IMR-90 (cell line): ENCODE measurements around the gene NCOA3. TPM values are rescaled to one million over a fixed set of nuclear protein-coding genes. Genes with fewer than 3 reads are reported as not detected.

Experiments
- ATAC-seq: fragments of 200-7000 bp; cut with Tn5 transposase; 2 replicates; pipeline ENCODE4 v1.9.1; 2020; ENCODE audit warnings: low read depth, mild to moderate bottlenecking, moderate library complexity
- BruUV-seq: library from RNA; stranded (reverse); fragments of 400-500 nt; replicated peaks from 2 replicates; lab custom pipeline; 2021; lab: Mats Ljungman, UMichigan
- CTCF ChIA-PET: fragments of 300-600 bp; formaldehyde crosslinking; extraction: SDS; loops from one replicate; lab custom pipeline; 2021; ENCODE audit warnings: antibody characterized with exemption; lab: Yijun Ruan, JAX
- POLR2A ChIA-PET: fragments of 300-600 bp; sonication (Branson Sonifier 250); formaldehyde crosslinking; loops from one replicate; lab custom pipeline; 2022; ENCODE audit warnings: antibody characterized with exemption; ENCODE audit not compliant: unreplicated experiment; lab: Charles Lee
- DNase-seq: peaks from one replicate; pipeline ENCODE4 v3.0.0; 2013
- H2AFZ ChIP-seq: replicated peaks from 2 replicates; pipeline ENCODE3; 2013; ENCODE audit warnings: low read length, mild to moderate bottlenecking; ENCODE audit not compliant: poor library complexity
- H2AK5ac ChIP-seq: 2 replicates; pipeline ENCODE4 v1.6.1; 2013; ENCODE audit warnings: low read depth, low read length, inconsistent platforms
- H2AK9ac ChIP-seq: replicated peaks from 2 replicates; pipeline ENCODE3; 2013; ENCODE audit warnings: mild to moderate bottlenecking, low read depth, low read length, moderate library complexity; ENCODE audit not compliant: poor library complexity
- H2BK120ac ChIP-seq: 2 replicates; pipeline ENCODE4 v1.6.1; 2013; ENCODE audit warnings: low read depth, low read length, inconsistent platforms
- H2BK15ac ChIP-seq: 3 replicates; pipeline ENCODE4 v1.6.1; 2013; ENCODE audit warnings: low read depth, low read length, inconsistent platforms
- H2BK20ac ChIP-seq: 2 replicates; pipeline ENCODE4 v1.6.1; 2013; ENCODE audit warnings: low read depth, mild to moderate bottlenecking, inconsistent platforms, low read length, moderate library complexity
- H2BK5ac ChIP-seq: 2 replicates; pipeline ENCODE4 v1.6.1; 2013; ENCODE audit warnings: mild to moderate bottlenecking, low read depth, low read length, inconsistent platforms; ENCODE audit not compliant: poor library complexity, severe bottlenecking
- H3K14ac ChIP-seq: replicated peaks from 2 replicates; pipeline ENCODE4 v1.6.1; 2013; ENCODE audit warnings: low read depth, low read length, inconsistent platforms
- H3K18ac ChIP-seq: 2 replicates; pipeline ENCODE4 v1.6.1; 2013; ENCODE audit warnings: low read depth, low read length, control low read depth
- H3K23ac ChIP-seq: 2 replicates; pipeline ENCODE4 v1.6.1; 2013; ENCODE audit warnings: low read depth, low read length, inconsistent platforms
- H3K27ac ChIP-seq: 2 replicates; pipeline ENCODE4 v1.5.1; 2013; ENCODE audit warnings: mild to moderate bottlenecking, control low read depth, low read length; ENCODE audit not compliant: insufficient read depth
- H3K27me3 ChIP-seq: 2 replicates; pipeline ENCODE4 v1.6.1; 2013; ENCODE audit warnings: low read length; ENCODE audit not compliant: control insufficient read depth, insufficient read depth
- H3K36me3 ChIP-seq: 2 replicates; pipeline ENCODE4 v1.6.1; 2013; ENCODE audit warnings: low read length, mixed read lengths; ENCODE audit not compliant: control insufficient read depth, insufficient read depth
- H3K4ac ChIP-seq: 2 replicates; pipeline ENCODE4 v1.6.1; 2013; ENCODE audit warnings: low read depth, low read length, inconsistent platforms
- H3K4me1 ChIP-seq: 2 replicates; pipeline ENCODE4 v1.6.1; 2013; ENCODE audit warnings: low read length, mixed read lengths; ENCODE audit not compliant: control insufficient read depth, insufficient read depth
- H3K4me2 ChIP-seq: 2 replicates; pipeline ENCODE4 v1.6.1; 2013; ENCODE audit warnings: low read depth, mild to moderate bottlenecking, control low read depth, low read length, moderate library complexity
- H3K4me3 ChIP-seq: 2 replicates; pipeline ENCODE4 v1.5.1; 2013; ENCODE audit warnings: low read depth, mild to moderate bottlenecking, control low read depth, low read length, moderate library complexity; ENCODE audit not compliant: insufficient read depth
- H3K56ac ChIP-seq: 2 replicates; pipeline ENCODE4 v1.6.1; 2013; ENCODE audit warnings: low read length, inconsistent platforms; ENCODE audit not compliant: insufficient read depth; ENCODE audit errors: extremely low read depth
- H3K79me1 ChIP-seq, 2 experiments: 2 replicates each; pipeline ENCODE4 v1.6.1; 2013; ENCODE audit warnings: low read length in 2 of 2, inconsistent platforms in 1 of 2, low read depth in 1 of 2
- H3K9ac ChIP-seq: 2 replicates; pipeline ENCODE4 v1.6.1; 2013; ENCODE audit warnings: low read depth, low read length, control low read depth
- H3K9me1 ChIP-seq: 2 replicates; pipeline ENCODE4 v1.6.1; 2013; ENCODE audit warnings: low read length, inconsistent platforms; ENCODE audit not compliant: insufficient read depth
- H3K9me3 ChIP-seq: 2 replicates; pipeline ENCODE4 v1.6.1; 2013; ENCODE audit warnings: low read length; ENCODE audit not compliant: control insufficient read depth, insufficient read depth
- H4K20me1 ChIP-seq: 2 replicates; pipeline ENCODE4 v1.6.1; 2013; ENCODE audit warnings: low read length, inconsistent platforms; ENCODE audit not compliant: insufficient read depth
- H4K5ac ChIP-seq: 2 replicates; pipeline ENCODE4 v1.6.1; 2013; ENCODE audit warnings: mild to moderate bottlenecking, low read depth, low read length, control low read depth
- H4K8ac ChIP-seq, 2 experiments: 2 replicates each; pipeline ENCODE4 v1.6.1; 2013; ENCODE audit warnings: low read depth in 2 of 2, low read length in 2 of 2, control low read depth in 1 of 2, inconsistent platforms in 1 of 2
- H4K91ac ChIP-seq: 2 replicates; pipeline ENCODE4 v1.6.1; 2013; ENCODE audit warnings: low read depth, low read length, inconsistent platforms; ENCODE audit not compliant: insufficient read depth
- BHLHE40 ChIP-seq: fragments of 150-350 bp; IDR thresholded peaks from 2 replicates; pipeline ENCODE4 v1.6.1; 2016; ENCODE audit warnings: mild to moderate bottlenecking, low read depth, low read length
- CEBPB ChIP-seq: IDR thresholded peaks from 2 replicates; pipeline ENCODE4 v1.6.1; 2012; ENCODE audit warnings: low read depth, low read length, improper control_type of control experiment
- MAFK ChIP-seq: IDR thresholded peaks from 2 replicates; pipeline ENCODE4 v1.6.1; 2012; ENCODE audit warnings: low read depth, low read length, improper control_type of control experiment
- MXI1 ChIP-seq: IDR thresholded peaks from 2 replicates; pipeline ENCODE4 v1.6.1; 2012; ENCODE audit warnings: low read depth, mild to moderate bottlenecking, low read length, moderate library complexity, borderline replicate concordance
- RFX5 ChIP-seq: IDR thresholded peaks from 2 replicates; pipeline ENCODE4 v1.8.0; 2012; ENCODE audit warnings: low read depth, mild to moderate bottlenecking, low read length, moderate library complexity
- dilution Hi-C: fragments of 300-500 bp; cut with HindIII; formaldehyde crosslinking; loops from one replicate; pipeline ENCODE4 v1.14.3; 2018; ENCODE audit warnings: low sequenced_read_pairs; ENCODE audit not compliant: unreplicated experiment
- in situ Hi-C: fragments of 300-500 bp; cut with MboI; formaldehyde crosslinking; loops from 3 replicates; pipeline ENCODE4 v1.14.3; 2019; ENCODE audit warnings: low sequenced_read_pairs, inconsistent platforms, mixed read lengths
- intact Hi-C: fragments of 100-400 bp; cut with micrococcal nuclease; formaldehyde crosslinking; loops from 2 replicates; pipeline ENCODE4 v1.10.0; 2022
- polyA plus RNA-seq, 3 experiments: library from polyadenylated mRNA; depleted of rRNA; stranded (reverse); fragments of >200 nt; gene quantifications; 2 replicates each; pipeline ENCODE4 v1.2.3, GENCODE V29; 2012; ENCODE audit warnings: low replicate concordance in 1 of 3
- total RNA-seq: library from RNA; depleted of rRNA; stranded (reverse); fragments of >200 nt; gene quantifications from 2 replicates; pipeline ENCODE4 v1.2.3, GENCODE V29; 2012
- TF ChIP-seq, protein P1 (sequence below): conservative IDR thresholded peaks from 2 replicates; pipeline ENCODE4 v1.5.1; 2012; ENCODE audit warnings: mild to moderate bottlenecking, low read depth, low read length, improper control_type of control experiment

NCOA3 gene
- total and polyA plus RNA-seq, 2 of the 4 experiments (the other 2 are of a cell fraction): 8.8 to 29.0 TPM

DNA sequence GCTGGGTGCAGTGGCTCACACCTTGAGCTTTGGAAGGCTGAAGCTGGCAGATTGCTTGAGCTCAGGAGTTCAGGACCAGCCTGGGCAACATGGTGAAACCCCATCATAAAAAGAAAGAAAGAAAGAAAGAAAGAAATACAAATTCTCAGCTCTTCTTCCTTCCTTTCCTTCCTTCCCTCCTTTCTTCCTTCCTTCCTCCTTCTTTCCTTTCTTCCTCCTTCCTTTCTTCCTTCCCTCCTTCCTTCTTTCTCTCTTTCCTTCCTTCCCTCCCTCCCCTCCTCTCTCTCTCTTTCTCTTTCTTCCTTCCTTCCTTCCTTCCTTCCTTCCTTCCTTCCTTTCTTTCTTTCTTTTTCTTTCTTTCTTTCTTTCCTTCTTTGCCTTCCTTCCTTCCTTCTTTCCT is 21.0 kb upstream of the NCOA3 start:
- Histone ChIP-seq H3K4me2 (no peak overlapping the region), H3K27me3 (peaks cover 4% of the 10 kb centered on the region), H2BK120ac (no peak overlapping the region), H4K91ac (no peak overlapping the region), H3K18ac (no peak overlapping the region), H3K9ac (no peak overlapping the region), H3K9me3 (no peaks in the 10 kb centered on the region), H3K23ac (no peak overlapping the region), H4K20me1 (no peaks in the 10 kb centered on the region), H4K5ac (no peak overlapping the region), H3K36me3 (no peaks in the 10 kb centered on the region), H3K56ac (no peak overlapping the region), H2AFZ (no peak overlapping the region), H3K4ac (no peak overlapping the region), H3K4me3 (no peak overlapping the region), H2BK20ac (no peak overlapping the region), H2BK5ac (no peak overlapping the region), H3K79me1 (no peaks in the 10 kb centered on the region), H3K27ac (no peak overlapping the region), H2BK15ac (no peak overlapping the region), H2AK9ac (no peak overlapping the region), H2AK5ac (no peak overlapping the region), H3K14ac (no peak overlapping the region), H3K4me1 (no peaks in the 10 kb centered on the region), H3K9me1 (no peaks in the 10 kb centered on the region), H4K8ac (no peak overlapping the region)
- intact Hi-C loops: no loop called here
- in situ Hi-C loops: no loop called here
- ChIA-PET CTCF (no interaction called here), POLR2A (no interaction called here)
- BruUV-seq: no TSS peak
- dilution Hi-C loops: no loop called here
- DNase-seq (no peak), ATAC-seq (no peak)
- TF ChIP-seq RFX5: no peak
- TF ChIP-seq, protein P1, sequence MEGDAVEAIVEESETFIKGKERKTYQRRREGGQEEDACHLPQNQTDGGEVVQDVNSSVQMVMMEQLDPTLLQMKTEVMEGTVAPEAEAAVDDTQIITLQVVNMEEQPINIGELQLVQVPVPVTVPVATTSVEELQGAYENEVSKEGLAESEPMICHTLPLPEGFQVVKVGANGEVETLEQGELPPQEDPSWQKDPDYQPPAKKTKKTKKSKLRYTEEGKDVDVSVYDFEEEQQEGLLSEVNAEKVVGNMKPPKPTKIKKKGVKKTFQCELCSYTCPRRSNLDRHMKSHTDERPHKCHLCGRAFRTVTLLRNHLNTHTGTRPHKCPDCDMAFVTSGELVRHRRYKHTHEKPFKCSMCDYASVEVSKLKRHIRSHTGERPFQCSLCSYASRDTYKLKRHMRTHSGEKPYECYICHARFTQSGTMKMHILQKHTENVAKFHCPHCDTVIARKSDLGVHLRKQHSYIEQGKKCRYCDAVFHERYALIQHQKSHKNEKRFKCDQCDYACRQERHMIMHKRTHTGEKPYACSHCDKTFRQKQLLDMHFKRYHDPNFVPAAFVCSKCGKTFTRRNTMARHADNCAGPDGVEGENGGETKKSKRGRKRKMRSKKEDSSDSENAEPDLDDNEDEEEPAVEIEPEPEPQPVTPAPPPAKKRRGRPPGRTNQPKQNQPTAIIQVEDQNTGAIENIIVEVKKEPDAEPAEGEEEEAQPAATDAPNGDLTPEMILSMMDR: no peak
- no peak for TF ChIP-seq MAFK
- TF ChIP-seq BHLHE40: no peak
- no peak for TF ChIP-seq MXI1
- TF ChIP-seq CEBPB: no peak
